ENCODE data around the gene IBA57. TPM values are rescaled to one million over a fixed set of nuclear protein-coding genes. Genes with fewer than 3 reads are reported as not detected.
"Not testable (repeated sequence)": the region's sequence is repeated elsewhere in the genome, so short reads cannot be mapped to it uniquely, and the experiment has no call there.

Gene IBA57
- polyA plus RNA-seq, 3 donors: 5.9 to 8.1 (median 6.1) TPM

GRCh38 chr1:228169345-228169744 is 3.7 kb downstream of the IBA57 start:
- no peak for DNase-seq

- DNase-seq: no peak
These were observed 5.1 kb downstream of the IBA57 start for GRCh38 chr1:228170666-228171065.

- DNase-seq: no peak
These were observed 5.8 kb downstream of the IBA57 start for GRCh38 chr1:228171221-228171891.

GRCh38 chr1:228172591-228173527 is 7.3 kb downstream of the IBA57 start:
- no peak for DNase-seq

- not testable (repeated sequence) for DNase-seq
These were observed 8.2 kb downstream of the IBA57 start for GRCh38 chr1:228173528-228174481.

GRCh38 chr1:228174482-228175315 is 9.1 kb downstream of the IBA57 start:
- no peak for DNase-seq

- DNase-seq: no peak
These were observed 9.9 kb downstream of the IBA57 start for GRCh38 chr1:228175316-228176023.

- DNase-seq: no peak
These were observed 10.4 kb downstream of the IBA57 start for GRCh38 chr1:228176024-228176395.

- DNase-seq: no peak
These were observed 11.0 kb downstream of the IBA57 start for GRCh38 chr1:228176461-228177182.

- no peak for DNase-seq
These were observed 11.5 kb downstream of the IBA57 start for GRCh38 chr1:228177183-228177475.

GRCh38 chr1:228177721-228178710 is 12.4 kb downstream of the IBA57 start:
- no peak for DNase-seq

- no peak for DNase-seq
These were observed 13.4 kb downstream of the IBA57 start for GRCh38 chr1:228178737-228179684.

- DNase-seq: no peak
These were observed 14.8 kb downstream of the IBA57 start for GRCh38 chr1:228180271-228180958.

- no peak for DNase-seq
These were observed 15.5 kb downstream of the IBA57 start for GRCh38 chr1:228180959-228181644.

GRCh38 chr1:228181645-228182034 is 16.0 kb downstream of the IBA57 start:
- DNase-seq: no peak
